Activated T-cell treated with anti-CD3 and anti-CD28 coated beads, Interleukin-2, amount 50 U/mL, for 72 hours (primary cell): ENCODE results near the gene MAP3K5. TPM values are rescaled to one million over a fixed set of nuclear protein-coding genes. Genes with fewer than 3 reads are reported as not detected.
A peak's percentile ranks its signal among the peaks of the same experiment; 100 is the strongest.

Experiments
- ATAC-seq, 2 donors: fragments of 150-1000 bp; cut with Tn5 transposase; replicated peaks in 1 of 2; 2 replicates each; pipeline ENCODE4 v1.10.0; 2021; ENCODE audit warnings: moderate library complexity in 2 of 2, mild to moderate bottlenecking in 1 of 2
- DNase-seq, 2 donors: peaks; one replicate each; pipeline ENCODE4 v3.0.0; 2021 to 2022; ENCODE audit warnings: mixed read lengths in 1 of 2
- H3K27ac Mint-ChIP-seq: one replicate; pipeline ENCODE4 v1.8.0; 2022; ENCODE audit warnings: mild to moderate bottlenecking, moderate library complexity, mixed read lengths
- H3K27me3 Mint-ChIP-seq: one replicate; pipeline ENCODE4 v1.8.0; 2022; ENCODE audit warnings: low read depth, mixed read lengths
- H3K36me3 Mint-ChIP-seq, 2 donors: one replicate each; pipeline ENCODE4 v1.8.0; 2022; ENCODE audit warnings: mixed read lengths in 2 of 2, mild to moderate bottlenecking in 1 of 2; ENCODE audit not compliant: insufficient read depth in 2 of 2
- H3K4me1 Mint-ChIP-seq: one replicate; pipeline ENCODE4 v1.8.0; 2022; ENCODE audit warnings: low read depth, mixed read lengths
- H3K4me3 Mint-ChIP-seq, 2 donors: one replicate each; pipeline ENCODE4 v1.8.0; 2022; ENCODE audit warnings: mild to moderate bottlenecking in 2 of 2, mixed read lengths in 2 of 2, moderate library complexity in 2 of 2
- H3K9me3 Mint-ChIP-seq, 2 donors: one replicate each; pipeline ENCODE4 v1.8.0; 2022; ENCODE audit warnings: mixed read lengths in 2 of 2
- total RNA-seq, 2 donors: library from RNA; stranded (reverse); gene quantifications; one replicate each; pipeline ENCODE4 v1.2.3, GENCODE V29; 2022

Gene MAP3K5
- total RNA-seq, 2 donors from 2014 or later: 12.8 to 18.5 TPM

GRCh38 chr6:136643850-136644596 is 148.3 kb downstream of the MAP3K5 start:
- peak; percentile 80 to 81 for DNase-seq
- H3K36me3 Mint-ChIP-seq: no peaks in the 10 kb centered on the region
- H3K9me3 Mint-ChIP-seq: no peaks in the 10 kb centered on the region
- ATAC-seq: peak; percentile 54 to 60
- no peaks in the 10 kb centered on the region for H3K27me3 Mint-ChIP-seq
- no peak overlapping the region for H3K4me3 Mint-ChIP-seq
- no peaks in the 10 kb centered on the region for H3K4me1 Mint-ChIP-seq
- no peak overlapping the region for H3K27ac Mint-ChIP-seq

- ATAC-seq (no peak), DNase-seq (no peak)
- no peaks in the 10 kb centered on the region for H3K4me1 Mint-ChIP-seq
- no peaks in the 10 kb centered on the region for H3K9me3 Mint-ChIP-seq
- H3K27me3 Mint-ChIP-seq: no peaks in the 10 kb centered on the region
- H3K27ac Mint-ChIP-seq: no peak overlapping the region
- H3K4me3 Mint-ChIP-seq: no peak overlapping the region
- peaks cover 0 to 3% of the 10 kb centered on the region in 2 donors for H3K36me3 Mint-ChIP-seq
These were observed 150.3 kb downstream of the MAP3K5 start for GRCh38 chr6:136641873-136642465.

GRCh38 chr6:136641166-136641565 is 151.1 kb downstream of the MAP3K5 start:
- ATAC-seq: no peak

GRCh38 chr6:136640132-136640915 is 152.0 kb downstream of the MAP3K5 start:
- H3K27ac Mint-ChIP-seq: no peak overlapping the region
- H3K36me3 Mint-ChIP-seq: peaks cover 0 to 3% of the 10 kb centered on the region in 2 donors
- ATAC-seq: no peak
- no peaks in the 10 kb centered on the region for H3K4me1 Mint-ChIP-seq
- no peak for DNase-seq
- no peak overlapping the region for H3K4me3 Mint-ChIP-seq
- no peaks in the 10 kb centered on the region for H3K27me3 Mint-ChIP-seq
- H3K9me3 Mint-ChIP-seq: no peaks in the 10 kb centered on the region

More at GRCh38 chr6:136641166-136641565, 151.1 kb downstream of the MAP3K5 start:
- no peak for DNase-seq
- H3K27ac Mint-ChIP-seq: no peak overlapping the region
- H3K27me3 Mint-ChIP-seq: no peaks in the 10 kb centered on the region
- H3K4me1 Mint-ChIP-seq: no peaks in the 10 kb centered on the region
- H3K4me3 Mint-ChIP-seq: no peak overlapping the region
- H3K36me3 Mint-ChIP-seq: peaks cover 0 to 3% of the 10 kb centered on the region in 2 donors
- no peaks in the 10 kb centered on the region for H3K9me3 Mint-ChIP-seq

- Mint-ChIP-seq H3K36me3 (peaks cover 0 to 3% of the 10 kb centered on the region in 2 donors), H3K9me3 (no peaks in the 10 kb centered on the region), H3K27me3 (no peaks in the 10 kb centered on the region), H3K4me3 (no peak overlapping the region), H3K27ac (no peak overlapping the region), H3K4me1 (no peaks in the 10 kb centered on the region)
- ATAC-seq (no peak), DNase-seq (no peak)
These were observed 152.6 kb downstream of the MAP3K5 start for GRCh38 chr6:136639702-136640101.

DNA sequence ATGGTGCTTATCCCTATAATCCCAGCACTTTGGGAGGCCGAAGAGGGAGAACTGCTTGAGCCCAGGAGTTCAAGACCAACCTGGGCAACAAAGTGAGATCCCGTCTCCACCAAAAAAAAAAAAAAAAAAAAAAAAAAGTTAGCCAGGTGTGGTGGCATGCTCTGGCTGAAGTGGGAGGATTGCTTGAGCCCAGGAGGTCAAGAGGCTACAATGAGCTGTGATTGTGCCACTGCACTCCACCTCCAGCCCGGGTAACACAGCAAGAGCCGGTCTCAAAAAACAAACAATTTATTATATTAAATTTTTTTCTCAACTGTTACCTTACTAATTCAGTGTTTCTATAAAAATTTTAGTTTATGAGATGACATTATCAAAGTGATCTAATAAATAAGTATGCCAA is 156.7 kb downstream of the MAP3K5 start:
- ATAC-seq (no peak), DNase-seq (no peak)
- Mint-ChIP-seq H3K9me3 (no peaks in the 10 kb centered on the region), H3K36me3 (peaks cover 0 to 3% of the 10 kb centered on the region in 2 donors), H3K4me1 (no peaks in the 10 kb centered on the region), H3K27ac (no peak overlapping the region), H3K27me3 (no peaks in the 10 kb centered on the region), H3K4me3 (no peak overlapping the region)

DNA sequence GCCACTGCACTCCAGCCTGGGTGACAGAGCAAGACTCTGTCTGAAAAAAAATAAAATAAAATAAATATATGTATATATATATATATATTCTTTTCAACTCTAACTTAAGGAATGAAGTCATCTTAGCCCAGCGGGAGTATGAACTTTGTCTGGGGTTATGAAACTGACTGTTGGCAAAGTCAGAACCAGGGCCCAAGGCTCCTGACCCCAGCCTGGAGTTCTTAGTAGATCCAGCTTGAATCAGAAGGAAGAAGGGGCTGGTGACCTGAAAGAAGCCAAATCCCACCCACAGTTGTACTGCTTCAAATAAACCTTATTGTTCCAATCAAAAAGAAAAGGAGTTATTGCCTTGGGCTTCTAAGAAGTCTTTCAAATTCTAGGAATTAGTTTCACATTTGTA is 158.9 kb downstream of the MAP3K5 start:
- ATAC-seq (no peak), DNase-seq (no peak)
- Mint-ChIP-seq H3K4me1 (no peaks in the 10 kb centered on the region), H3K27ac (no peak overlapping the region), H3K4me3 (no peak overlapping the region), H3K27me3 (no peaks in the 10 kb centered on the region), H3K9me3 (no peaks in the 10 kb centered on the region), H3K36me3 (peaks cover 0 to 3% of the 10 kb centered on the region in 2 donors)

GRCh38 chr6:136628996-136629395 is 163.3 kb downstream of the MAP3K5 start:
- no peaks in the 10 kb centered on the region for H3K9me3 Mint-ChIP-seq
- DNase-seq (no peak), ATAC-seq (peak in 1 of 2 donors; percentile 58)
- no peaks in the 10 kb centered on the region for H3K27me3 Mint-ChIP-seq
- H3K4me1 Mint-ChIP-seq: no peaks in the 10 kb centered on the region
- no peak overlapping the region for H3K27ac Mint-ChIP-seq
- H3K4me3 Mint-ChIP-seq: no peak overlapping the region
- H3K36me3 Mint-ChIP-seq: no peaks in the 10 kb centered on the region

GRCh38 chr6:136627191-136627590 is 165.1 kb downstream of the MAP3K5 start:
- Mint-ChIP-seq H3K9me3 (no peaks in the 10 kb centered on the region), H3K27me3 (no peaks in the 10 kb centered on the region), H3K4me1 (no peaks in the 10 kb centered on the region), H3K36me3 (peaks cover 0 to 2% of the 10 kb centered on the region in 2 donors), H3K4me3 (no peak overlapping the region), H3K27ac (no peak overlapping the region)
- ATAC-seq: no peak
- no peak for DNase-seq

DNA sequence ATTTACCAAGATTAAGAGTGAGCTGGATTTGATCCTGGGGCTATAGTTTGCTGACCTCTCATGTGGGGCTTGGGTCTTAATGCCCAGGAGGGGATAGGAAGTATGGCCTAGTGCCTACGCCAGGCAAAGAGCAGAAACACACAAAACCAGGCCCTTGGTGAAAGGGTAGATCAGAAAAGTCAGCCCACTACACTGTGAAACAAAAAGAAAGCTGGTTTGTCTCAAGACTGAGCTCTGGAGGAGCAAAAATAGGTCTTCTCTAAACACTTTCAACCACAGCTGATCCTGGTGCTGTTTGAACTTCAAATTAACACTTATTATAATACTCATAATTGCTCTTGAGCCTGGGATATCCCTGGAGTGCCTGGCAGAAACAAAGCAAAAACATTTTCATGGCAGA is 167.0 kb downstream of the MAP3K5 start:
- Mint-ChIP-seq H3K27ac (no peak overlapping the region), H3K4me3 (no peak overlapping the region), H3K9me3 (no peaks in the 10 kb centered on the region), H3K27me3 (no peaks in the 10 kb centered on the region), H3K4me1 (no peaks in the 10 kb centered on the region), H3K36me3 (peaks cover 0 to 3% of the 10 kb centered on the region in 2 donors)
- DNase-seq (no peak), ATAC-seq (no peak)

DNA sequence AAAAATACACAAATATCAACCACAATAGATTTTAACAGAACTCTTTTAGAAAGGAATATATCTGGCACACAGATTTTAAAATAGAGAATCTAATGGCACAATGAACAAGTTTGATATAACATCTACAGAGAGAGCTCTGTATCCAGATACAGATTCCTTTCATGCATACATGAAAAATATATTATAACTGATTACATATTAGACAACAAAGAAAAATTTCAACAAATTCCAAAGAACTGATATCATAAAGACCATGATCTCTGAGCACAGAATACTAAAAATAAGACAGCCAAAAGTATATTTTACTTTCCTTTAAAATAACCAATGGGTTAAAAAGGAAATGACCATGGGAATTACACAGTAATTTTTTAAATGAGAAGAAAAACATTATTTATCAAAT is 167.9 kb downstream of the MAP3K5 start:
- DNase-seq (no peak), ATAC-seq (no peak)
- Mint-ChIP-seq H3K27ac (no peak overlapping the region), H3K4me3 (no peak overlapping the region), H3K27me3 (no peaks in the 10 kb centered on the region), H3K36me3 (peaks cover 0 to 5% of the 10 kb centered on the region in 2 donors), H3K4me1 (no peaks in the 10 kb centered on the region), H3K9me3 (no peaks in the 10 kb centered on the region)

DNA sequence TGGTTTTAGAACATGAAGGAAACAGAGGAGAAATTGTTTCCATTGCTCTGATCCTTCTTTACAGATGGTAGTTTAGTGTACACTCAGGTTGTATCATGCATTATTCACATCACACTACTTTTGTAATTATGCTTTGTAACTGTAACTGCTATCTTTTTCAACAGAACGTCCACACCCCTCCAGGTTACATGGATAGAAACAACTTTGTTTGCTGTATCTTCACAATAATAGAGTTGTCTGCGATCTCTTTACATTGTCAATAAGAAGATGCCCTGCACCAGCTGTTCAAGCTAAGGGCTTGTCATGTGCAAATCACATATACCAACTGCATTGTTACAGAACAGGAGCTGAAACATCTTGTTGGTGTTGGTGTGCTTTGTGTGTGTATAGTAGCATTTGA is 174.2 kb downstream of the MAP3K5 start:
- ATAC-seq (no peak), DNase-seq (no peak)
- Mint-ChIP-seq H3K4me1 (no peaks in the 10 kb centered on the region), H3K4me3 (no peak overlapping the region), H3K36me3 (peaks cover 2 to 7% of the 10 kb centered on the region in 2 donors), H3K9me3 (no peaks in the 10 kb centered on the region), H3K27me3 (no peaks in the 10 kb centered on the region), H3K27ac (no peak overlapping the region)

DNA sequence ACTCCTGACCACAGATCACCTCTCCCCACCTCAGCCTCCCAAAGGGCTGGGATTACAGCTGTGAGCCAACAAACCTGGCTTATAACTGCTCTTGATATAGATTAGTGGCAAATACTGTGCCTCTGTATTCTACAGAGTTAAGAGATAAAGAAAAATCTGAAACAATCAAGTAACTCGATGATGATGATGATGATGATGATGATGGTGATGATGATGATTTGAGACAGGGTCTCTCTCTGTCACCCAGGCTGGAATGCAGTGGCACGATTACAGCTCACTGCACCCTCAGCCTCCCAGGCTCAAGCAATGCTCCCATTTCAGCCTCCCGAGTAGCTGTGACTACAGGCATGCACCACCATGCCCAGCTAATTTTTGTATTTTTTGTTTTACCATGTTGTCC is 175.8 kb downstream of the MAP3K5 start:
- DNase-seq: no peak
- Mint-ChIP-seq H3K36me3 (peaks cover 2 to 5% of the 10 kb centered on the region in 2 donors), H3K27me3 (no peaks in the 10 kb centered on the region), H3K4me1 (no peaks in the 10 kb centered on the region), H3K4me3 (no peak overlapping the region), H3K9me3 (no peaks in the 10 kb centered on the region), H3K27ac (no peak overlapping the region)
- ATAC-seq: no peak
